CD4-positive, alpha-beta memory T cell (primary cell): Measurements from ENCODE around the gene HLA-F. TPM values are rescaled to one million over a fixed set of nuclear protein-coding genes. Genes with fewer than 3 reads are reported as not detected.

ENCODE experiments used
- CTCF ChIA-PET: fragments of 350-600 bp; sonication (Branson Sonifier 250); formaldehyde crosslinking; loops from one replicate; lab custom pipeline; 2021; ENCODE audit warnings: inconsistent platforms; ENCODE audit not compliant: partially characterized antibody; lab: Charles Lee
- POLR2A ChIA-PET: fragments of 350-600 bp; sonication (Branson Sonifier 250); formaldehyde crosslinking; loops from one replicate; lab custom pipeline; 2021; ENCODE audit not compliant: partially characterized antibody; lab: Charles Lee
- DNase-seq, 5 donors: peaks; one replicate each; pipeline versions ENCODE4 v3.0.0 to v3.0.0-alpha.2; 2020 to 2022; ENCODE audit warnings: mixed read lengths in 1 of 5
- H3K27ac ChIP-seq: one replicate; pipeline ENCODE4 v1.7.0; 2013; ENCODE audit warnings: low read depth, low read length
- H3K27me3 ChIP-seq: 2 replicates; pipeline ENCODE4 v1.7.0; 2013; ENCODE audit warnings: mild to moderate bottlenecking, low read length, moderate library complexity; ENCODE audit not compliant: insufficient read depth
- H3K36me3 ChIP-seq: 2 replicates; pipeline ENCODE4 v1.7.0; 2013; ENCODE audit warnings: mild to moderate bottlenecking, low read length, moderate library complexity; ENCODE audit not compliant: insufficient read depth
- H3K4me1 ChIP-seq: 2 replicates; pipeline ENCODE4 v1.7.0; 2013; ENCODE audit warnings: mild to moderate bottlenecking, low read length, moderate library complexity; ENCODE audit not compliant: insufficient read depth
- H3K4me3 ChIP-seq, 2 donors: one replicate each; pipeline ENCODE4 v1.7.0; 2013; ENCODE audit warnings: low read length in 2 of 2, mild to moderate bottlenecking in 1 of 2
- H3K9me3 ChIP-seq, 2 donors: one replicate each; pipeline ENCODE4 v1.7.0; 2013; ENCODE audit warnings: low read length in 2 of 2, control low read depth in 1 of 2; ENCODE audit not compliant: control insufficient read depth in 1 of 2
- H3K27ac Mint-ChIP-seq, 7 donors: one replicate each; pipeline ENCODE4 v1.8.0; 2020 to 2021; ENCODE audit warnings: mixed read lengths in 7 of 7, mild to moderate bottlenecking in 6 of 7, inconsistent platforms in 3 of 7, moderate library complexity in 3 of 7
- H3K27me3 Mint-ChIP-seq, 2 donors: one replicate each; pipeline ENCODE4 v1.8.0; 2020 to 2021; ENCODE audit warnings: mixed read lengths in 2 of 2
- H3K36me3 Mint-ChIP-seq, 2 donors: one replicate each; pipeline ENCODE4 v1.8.0; 2020 to 2021; ENCODE audit warnings: mixed read lengths in 2 of 2, inconsistent platforms in 1 of 2, mild to moderate bottlenecking in 1 of 2
- H3K4me1 Mint-ChIP-seq, 4 donors: one replicate each; pipeline ENCODE4 v1.8.0; 2020 to 2021; ENCODE audit warnings: mixed read lengths in 4 of 4, mild to moderate bottlenecking in 1 of 4
- H3K4me3 Mint-ChIP-seq, 8 donors: one replicate each; pipeline ENCODE4 v1.8.0; 2020 to 2021; ENCODE audit warnings: mixed read lengths in 8 of 8, mild to moderate bottlenecking in 7 of 8, moderate library complexity in 6 of 8, inconsistent platforms in 3 of 8
- H3K9me3 Mint-ChIP-seq, 8 donors: one replicate each; pipeline ENCODE4 v1.8.0; 2020 to 2021; ENCODE audit warnings: mixed read lengths in 8 of 8, mild to moderate bottlenecking in 5 of 8, inconsistent platforms in 3 of 8, moderate library complexity in 1 of 8
- intact Hi-C: fragments of 100-400 bp; cut with micrococcal nuclease; formaldehyde crosslinking; loops from one replicate; pipeline ENCODE4 v1.15.1; 2023
- polyA plus RNA-seq, 2 donors: library from polyadenylated mRNA; unstranded; fragments of 300-500 nt; fragmentation: Illumina TruSeq; gene quantifications; one replicate each; pipeline ENCODE4 v1.2.3, GENCODE V29; 2021
- total RNA-seq, 2 experiments: library from RNA; stranded (reverse); gene quantifications; one replicate each; pipeline ENCODE4 v1.2.3, GENCODE V29; 2021

HLA-F gene
- total and polyA plus RNA-seq, 4 experiments from 2014 or later = 379 to 585 (median 495) TPM

DNA sequence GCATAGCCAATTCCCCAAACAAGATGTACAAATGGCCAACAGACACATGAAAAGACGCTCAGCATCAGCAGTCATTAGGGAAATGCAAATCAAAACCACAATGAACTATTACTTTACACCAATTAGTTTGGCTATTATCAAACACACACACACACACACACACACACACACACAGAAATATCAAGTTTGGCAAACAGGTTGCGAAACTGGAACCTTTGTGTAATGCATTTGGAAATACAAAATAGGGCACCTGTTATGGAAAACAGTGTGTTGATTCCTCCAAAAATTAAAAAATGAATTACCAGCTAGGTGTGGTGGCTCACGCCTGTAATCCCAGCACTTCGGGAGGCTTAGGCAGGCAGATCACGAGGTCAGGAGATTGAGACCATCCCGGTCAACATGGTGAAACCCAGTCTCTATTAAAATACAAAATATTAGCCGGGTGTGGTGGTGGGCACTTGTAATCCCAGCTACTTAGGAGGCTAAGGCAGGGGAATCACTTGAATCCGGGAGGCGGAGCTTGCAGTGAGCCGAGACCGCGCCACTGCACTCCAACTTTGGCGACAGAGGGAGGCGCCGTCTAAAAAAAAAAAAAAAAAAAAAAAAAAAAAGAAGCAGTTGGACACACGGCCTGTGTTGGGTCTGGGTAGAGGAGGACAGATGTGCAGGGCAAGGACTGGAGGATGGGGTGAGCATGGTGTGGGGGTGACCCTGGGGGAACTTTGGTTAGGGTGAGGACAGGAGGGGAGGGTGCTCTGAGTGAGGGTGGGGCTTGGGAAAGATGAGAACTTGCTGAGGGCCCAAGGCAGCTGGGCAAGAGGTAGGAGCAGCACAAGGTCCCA is 23.8 kb downstream of the HLA-F start:
- peaks cover 28% of the 10 kb centered on the region for H3K4me1 ChIP-seq
- no peak overlapping the region for H3K4me3 ChIP-seq
- POLR2A ChIA-PET = interaction anchor here (0.5 to 7.9 kb wide), 5 partner anchors 13 to 141 kb away, joined by 3 to 99 read pairs (median 23); no protein-coding TSS in a partner anchor
- no peaks in the 10 kb centered on the region for H3K9me3 Mint-ChIP-seq
- H3K27me3 Mint-ChIP-seq = no peaks in the 10 kb centered on the region
- intact Hi-C loops = no loop called here
- H3K36me3 ChIP-seq = no peaks in the 10 kb centered on the region
- peaks cover 28 to 62% (median 43%) of the 10 kb centered on the region in 4 donors for H3K4me1 Mint-ChIP-seq
- H3K4me3 Mint-ChIP-seq = peak overlapping the region in 7 of 8 donors; percentile 33 to 99 (median 96)
- peaks cover 4 to 9% of the 10 kb centered on the region in 2 donors for H3K36me3 Mint-ChIP-seq
- H3K27ac ChIP-seq = no peak overlapping the region
- DNase-seq = no peak
- H3K27me3 ChIP-seq = no peaks in the 10 kb centered on the region
- H3K27ac Mint-ChIP-seq = peak overlapping the region in 2 of 7 donors; percentile 1 to 12
- CTCF ChIA-PET = interaction anchor here (1.1 to 3.9 kb wide), 4 partner anchors 9 to 97 kb away, joined by 4 to 16 read pairs (median 9); no protein-coding TSS in a partner anchor
- H3K9me3 ChIP-seq = no peaks in the 10 kb centered on the region

DNA sequence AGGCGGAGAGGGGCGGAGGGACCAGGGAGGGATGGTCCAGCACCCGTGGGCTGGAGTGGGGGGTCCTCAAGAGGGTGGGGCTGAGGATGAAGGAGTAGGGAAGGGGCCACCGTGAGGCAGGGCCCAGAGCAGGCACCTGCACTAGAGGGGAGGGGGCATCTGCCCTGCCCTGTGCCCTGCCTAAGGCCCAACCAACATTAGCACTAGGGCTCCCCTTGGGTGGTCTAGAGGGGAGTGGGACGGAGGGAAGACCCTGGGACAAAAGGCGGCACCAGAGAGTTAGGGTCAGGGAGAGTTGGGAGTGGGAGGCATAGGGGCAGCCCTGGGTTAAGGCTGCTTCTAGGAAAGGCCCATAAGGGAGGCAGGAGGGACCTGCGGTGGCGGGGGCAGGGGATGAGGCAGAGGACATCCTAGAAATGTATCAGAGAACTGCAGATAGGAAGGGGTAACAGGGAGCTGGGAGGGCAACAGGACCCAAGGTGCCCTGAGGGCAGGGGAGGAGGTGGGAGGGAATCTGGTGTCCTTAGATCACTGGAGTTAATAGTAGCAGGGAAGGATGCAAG is 24.5 kb downstream of the HLA-F start:
- ChIA-PET POLR2A (interaction anchor here (1.0 to 7.9 kb wide), 9 partner anchors 13 to 313 kb away, joined by 3 to 99 read pairs (median 8); partner anchors contain the start of gene POLR1H), CTCF (interaction anchor here (0.9 to 8.2 kb wide), 9 partner anchors 9 to 230 kb away, joined by 3 to 141 read pairs (median 7); no protein-coding TSS in a partner anchor)
- Histone ChIP-seq H3K4me3 (peak overlapping the region; percentile 57 to 89), H3K9me3 (no peaks in the 10 kb centered on the region), H3K36me3 (no peaks in the 10 kb centered on the region), H3K4me1 (peaks cover 30% of the 10 kb centered on the region), H3K27me3 (no peaks in the 10 kb centered on the region), H3K27ac (peak overlapping the region; percentile 58)
- peak overlapping the region; percentile 96 to 99 (median 98) for H3K4me3 Mint-ChIP-seq
- H3K4me1 Mint-ChIP-seq = peaks cover 30 to 67% (median 47%) of the 10 kb centered on the region in 4 donors
- H3K27me3 Mint-ChIP-seq = no peaks in the 10 kb centered on the region
- no peaks in the 10 kb centered on the region for H3K9me3 Mint-ChIP-seq
- intact Hi-C loops = loop anchor here (2.0 kb wide), 1 partner anchor 25 kb away; the partner anchor contains the start of gene HLA-F
- H3K36me3 Mint-ChIP-seq = peaks cover 4 to 9% of the 10 kb centered on the region in 2 donors
- H3K27ac Mint-ChIP-seq = peak overlapping the region; percentile 74 to 98 (median 94)
- no peak for DNase-seq

DNA sequence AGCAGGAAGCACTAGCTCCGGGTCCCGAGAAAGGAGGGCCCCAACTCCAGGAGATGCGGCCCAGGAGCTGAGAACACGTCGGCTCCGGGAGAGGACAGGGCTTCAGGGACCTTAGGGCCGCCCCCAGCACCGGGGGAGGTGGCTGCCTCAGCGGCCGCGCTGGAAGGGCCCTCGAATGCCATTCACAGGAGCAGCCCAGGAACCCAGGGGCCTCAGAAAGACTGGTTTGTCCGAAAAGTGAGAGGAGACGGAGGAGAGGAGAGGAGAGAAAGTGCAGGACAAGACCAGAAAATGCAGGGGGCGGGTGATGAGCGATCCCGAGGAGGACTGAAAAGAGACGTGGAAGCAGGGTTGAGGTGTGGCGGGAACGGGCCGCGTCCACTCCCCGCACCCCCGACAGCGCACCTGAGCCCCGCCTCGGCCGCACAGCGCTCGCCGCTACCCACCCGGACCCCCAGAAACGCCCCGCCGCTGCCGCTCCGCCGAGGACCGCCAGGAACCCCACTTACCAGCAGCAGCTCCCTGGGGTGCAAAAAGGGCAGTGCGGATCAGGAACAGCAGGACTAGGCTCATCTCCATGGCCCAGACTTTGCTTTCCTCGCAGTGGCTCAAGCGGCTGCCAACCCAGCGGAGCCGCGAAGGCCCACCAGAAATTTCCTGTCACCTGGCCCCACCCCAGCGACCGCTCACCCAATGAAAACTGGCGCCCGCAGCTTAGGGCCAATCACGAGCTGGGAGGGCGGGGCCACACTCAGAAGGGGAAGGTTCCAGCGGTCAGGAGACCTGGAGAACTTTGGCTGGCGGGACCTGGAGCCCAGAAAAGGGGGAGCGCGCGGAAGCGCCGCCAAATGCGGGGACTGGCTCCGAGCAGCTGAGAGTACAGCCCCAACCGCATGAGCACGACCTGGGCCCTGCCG is 25.4 kb downstream of the HLA-F start:
- peak overlapping the region; percentile 74 to 98 (median 94) for H3K27ac Mint-ChIP-seq
- H3K9me3 ChIP-seq = no peaks in the 10 kb centered on the region
- H3K36me3 ChIP-seq = no peaks in the 10 kb centered on the region
- H3K4me3 ChIP-seq = peak overlapping the region; percentile 57 to 89
- peak overlapping the region; percentile 96 to 99 (median 98) for H3K4me3 Mint-ChIP-seq
- H3K27ac ChIP-seq = peak overlapping the region; percentile 58
- no peaks in the 10 kb centered on the region for H3K27me3 Mint-ChIP-seq
- ChIA-PET POLR2A (interaction anchor here (1.0 to 7.9 kb wide), 15 partner anchors 8 to 318 kb away, joined by 3 to 99 read pairs (median 6); partner anchors contain the start of genes HLA-F, POLR1H and PPP1R11), CTCF (interaction anchor here (0.8 to 8.2 kb wide), 13 partner anchors 10 to 229 kb away, joined by 3 to 141 read pairs (median 6); no protein-coding TSS in a partner anchor)
- no peaks in the 10 kb centered on the region for H3K27me3 ChIP-seq
- no peaks in the 10 kb centered on the region for H3K9me3 Mint-ChIP-seq
- intact Hi-C loops = loop anchor here (2.0 kb wide), 1 partner anchor 26 kb away; the partner anchor contains the start of gene HLA-F
- H3K36me3 Mint-ChIP-seq = peaks cover 4 to 10% of the 10 kb centered on the region in 2 donors
- peaks cover 35 to 73% (median 53%) of the 10 kb centered on the region in 4 donors for H3K4me1 Mint-ChIP-seq
- H3K4me1 ChIP-seq = peaks cover 30% of the 10 kb centered on the region
- peak; percentile 75 to 87 (median 81) for DNase-seq

DNA sequence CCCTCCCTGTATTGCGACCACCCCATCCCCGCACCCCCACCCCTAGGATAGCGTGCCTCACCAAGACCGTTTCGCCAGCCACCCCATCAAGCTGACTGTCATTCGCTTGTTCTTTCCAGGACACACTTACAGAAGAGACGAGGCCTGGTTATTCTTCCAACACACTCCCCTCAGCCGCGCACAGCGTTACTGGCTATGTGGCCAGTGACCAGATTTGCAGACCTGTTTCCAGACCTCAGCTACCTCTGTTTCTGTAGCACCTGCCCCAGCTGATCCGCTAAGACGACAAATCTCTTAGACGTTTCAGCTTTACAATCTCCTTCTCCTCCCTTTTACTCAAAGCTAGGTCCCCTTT is 26.1 kb downstream of the HLA-F start:
- peaks cover 34 to 75% (median 55%) of the 10 kb centered on the region in 4 donors for H3K4me1 Mint-ChIP-seq
- H3K27ac Mint-ChIP-seq = peak overlapping the region; percentile 70 to 98 (median 88)
- no peaks in the 10 kb centered on the region for H3K9me3 ChIP-seq
- peaks cover 4 to 10% of the 10 kb centered on the region in 2 donors for H3K36me3 Mint-ChIP-seq
- no peaks in the 10 kb centered on the region for H3K27me3 Mint-ChIP-seq
- peaks cover 30% of the 10 kb centered on the region for H3K4me1 ChIP-seq
- intact Hi-C loops = loop anchor here (2.0 kb wide), 1 partner anchor 26 kb away; the partner anchor contains the start of gene HLA-F
- peak overlapping the region; percentile 96 to 99 (median 98) for H3K4me3 Mint-ChIP-seq
- no peaks in the 10 kb centered on the region for H3K36me3 ChIP-seq
- H3K9me3 Mint-ChIP-seq = no peaks in the 10 kb centered on the region
- DNase-seq = no peak
- H3K27me3 ChIP-seq = no peaks in the 10 kb centered on the region
- ChIA-PET CTCF (interaction anchor here (0.8 to 8.2 kb wide), 11 partner anchors 9 to 228 kb away, joined by 3 to 141 read pairs (median 6); no protein-coding TSS in a partner anchor), POLR2A (interaction anchor here (1.0 to 7.9 kb wide), 14 partner anchors 8 to 317 kb away, joined by 3 to 99 read pairs (median 6); partner anchors contain the start of genes HLA-F, POLR1H and PPP1R11)
- H3K4me3 ChIP-seq = peak overlapping the region; percentile 57 to 89
- peak overlapping the region; percentile 58 for H3K27ac ChIP-seq

DNA sequence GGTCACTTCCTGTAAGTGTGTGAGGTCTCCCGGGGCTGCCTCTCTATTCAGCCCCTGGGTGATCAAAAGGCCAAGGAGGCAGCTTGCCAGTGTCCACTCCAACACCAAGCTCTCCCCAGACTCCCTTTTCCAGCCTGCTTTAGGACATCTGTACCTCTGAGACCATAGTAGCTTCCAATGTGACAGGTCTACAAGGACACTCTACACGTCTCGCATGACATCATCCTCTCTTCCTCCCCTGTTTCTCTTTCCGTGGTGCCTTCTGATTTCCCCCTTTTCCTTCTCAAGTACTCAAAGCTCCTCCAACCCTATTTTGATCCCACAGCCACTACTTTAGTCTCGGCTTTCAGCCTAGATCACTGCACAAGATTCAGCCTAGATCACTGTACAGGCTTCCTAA is 26.4 kb downstream of the HLA-F start:
- DNase-seq = no peak
- Histone ChIP-seq H3K4me3 (peak overlapping the region; percentile 57 to 89), H3K4me1 (peaks cover 30% of the 10 kb centered on the region), H3K9me3 (no peaks in the 10 kb centered on the region), H3K36me3 (no peaks in the 10 kb centered on the region), H3K27ac (peak overlapping the region; percentile 58), H3K27me3 (no peaks in the 10 kb centered on the region)
- intact Hi-C loops = loop anchor here (2.0 to 10.0 kb wide), 4 partner anchors 27 to 265 kb away; partner anchors contain the start of gene HLA-F
- H3K36me3 Mint-ChIP-seq = peaks cover 4 to 10% of the 10 kb centered on the region in 2 donors
- H3K9me3 Mint-ChIP-seq = no peaks in the 10 kb centered on the region
- H3K27ac Mint-ChIP-seq = peak overlapping the region; percentile 63 to 98 (median 88)
- H3K4me3 Mint-ChIP-seq = peak overlapping the region; percentile 96 to 99 (median 98)
- POLR2A ChIA-PET = interaction anchor here (0.7 to 7.9 kb wide), 12 partner anchors 8 to 317 kb away, joined by 3 to 99 read pairs (median 7); partner anchors contain the start of genes HLA-F, POLR1H and PPP1R11
- CTCF ChIA-PET = interaction anchor here (0.8 to 8.2 kb wide), 9 partner anchors 9 to 180 kb away, joined by 3 to 141 read pairs (median 6); no protein-coding TSS in a partner anchor
- no peaks in the 10 kb centered on the region for H3K27me3 Mint-ChIP-seq
- peaks cover 34 to 75% (median 55%) of the 10 kb centered on the region in 4 donors for H3K4me1 Mint-ChIP-seq

DNA sequence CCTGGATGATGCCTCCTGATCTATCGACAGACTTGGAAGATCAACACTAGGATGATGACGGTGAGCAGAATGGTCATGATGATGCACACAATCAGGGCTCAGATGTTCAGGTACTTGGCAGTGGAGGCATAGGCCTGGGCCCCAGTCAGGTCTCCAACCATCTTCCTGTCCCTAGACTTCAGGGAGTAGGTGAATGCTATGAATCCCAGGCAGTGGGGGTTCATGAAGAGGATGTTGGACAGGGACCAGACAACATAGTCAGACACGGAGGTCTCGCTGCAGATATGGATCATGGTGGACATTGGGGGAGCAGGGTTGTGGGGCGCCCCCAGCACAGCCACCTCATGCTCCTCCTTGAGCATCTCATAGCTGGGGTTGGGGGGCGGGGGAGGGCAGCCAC is 27.5 kb downstream of the HLA-F start:
- no peak overlapping the region for H3K27ac ChIP-seq
- peaks cover 37 to 70% (median 52%) of the 10 kb centered on the region in 4 donors for H3K4me1 Mint-ChIP-seq
- H3K36me3 Mint-ChIP-seq = peaks cover 0 to 6% of the 10 kb centered on the region in 2 donors
- no peaks in the 10 kb centered on the region for H3K9me3 ChIP-seq
- no peak for DNase-seq
- ChIA-PET POLR2A (interaction anchor here (0.6 to 7.9 kb wide), 8 partner anchors 11 to 316 kb away, joined by 3 to 99 read pairs (median 4); partner anchors contain the start of gene PPP1R11), CTCF (interaction anchor here (1.7 to 8.2 kb wide), 4 partner anchors 12 to 84 kb away, joined by 7 to 141 read pairs (median 58); no protein-coding TSS in a partner anchor)
- H3K4me3 ChIP-seq = no peak overlapping the region
- H3K27me3 ChIP-seq = no peaks in the 10 kb centered on the region
- no peaks in the 10 kb centered on the region for H3K9me3 Mint-ChIP-seq
- H3K4me1 ChIP-seq = peaks cover 30% of the 10 kb centered on the region
- peak overlapping the region in 6 of 8 donors; percentile 36 to 97 (median 82) for H3K4me3 Mint-ChIP-seq
- intact Hi-C loops = loop anchor here (5.0 to 10.0 kb wide), 3 partner anchors 82 to 264 kb away; no protein-coding TSS in a partner anchor
- no peaks in the 10 kb centered on the region for H3K36me3 ChIP-seq
- no peaks in the 10 kb centered on the region for H3K27me3 Mint-ChIP-seq
- H3K27ac Mint-ChIP-seq = peak overlapping the region in 3 of 7 donors; percentile 65 to 84 (median 77)
